Measurements from ENCODE around the gene PCBP3.

PCBP3 gene

DNA sequence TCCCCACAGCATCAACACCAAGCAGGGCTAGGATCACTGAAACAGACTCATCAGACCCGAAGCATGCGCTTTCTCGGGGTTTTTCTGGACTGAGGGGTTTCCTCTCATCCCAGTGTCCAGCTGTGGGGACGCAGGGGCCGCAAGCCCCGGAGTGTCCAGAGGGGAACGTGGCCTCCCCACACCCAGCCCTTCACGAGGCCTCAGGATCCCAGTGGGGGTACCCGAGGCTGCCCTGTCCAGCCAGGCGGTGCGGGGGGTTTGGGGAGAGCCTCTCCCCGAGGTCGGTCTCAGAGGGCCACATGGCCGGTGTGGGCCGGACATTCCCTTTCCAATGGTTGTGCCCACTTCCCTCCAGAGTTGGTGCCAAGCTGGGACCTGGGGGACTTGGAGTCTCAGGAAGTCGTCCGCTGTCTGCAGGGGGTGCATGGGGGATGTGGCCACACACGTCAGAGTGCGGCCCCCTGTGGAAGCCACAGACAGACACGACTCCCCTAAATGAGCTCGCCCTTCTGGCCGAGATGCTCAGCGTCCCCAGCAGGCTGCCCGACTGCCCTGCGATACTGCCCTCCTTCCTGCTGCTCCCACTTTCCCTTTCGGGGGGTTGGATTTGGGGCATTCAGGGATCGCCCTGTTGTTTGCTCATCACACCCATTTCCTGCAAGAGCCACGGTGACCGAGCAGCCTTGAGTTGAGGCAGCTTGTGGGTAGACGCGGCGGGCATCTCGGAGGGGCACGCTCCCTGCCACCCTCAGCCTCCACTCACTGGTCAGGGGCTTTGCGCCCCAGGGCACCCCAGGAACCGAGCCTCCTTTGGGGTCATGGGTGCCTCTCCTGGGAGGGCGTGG lies 342.2 kb downstream of the PCBP3 start:
- DNase-seq (ENCODE audit: low spot score) = no peak
- no peak for TF ChIP-seq CTCF (IDR thresholded peaks at IDR 0.05)
- H3K4me3 ChIP-seq = peak overlapping the region; percentile 18
- H3K27ac ChIP-seq = peak overlapping the region; percentile 52 to 85

GRCh38 chr21:45986316-45987051 lies 343.0 kb downstream of the PCBP3 start:
- no peak for TF ChIP-seq CTCF (IDR thresholded peaks at IDR 0.05)
- DNase-seq (ENCODE audit: low spot score) = no peak
- Histone ChIP-seq H3K4me3 (no peak overlapping the region), H3K27ac (peak overlapping the region; percentile 52 to 85)

DNA sequence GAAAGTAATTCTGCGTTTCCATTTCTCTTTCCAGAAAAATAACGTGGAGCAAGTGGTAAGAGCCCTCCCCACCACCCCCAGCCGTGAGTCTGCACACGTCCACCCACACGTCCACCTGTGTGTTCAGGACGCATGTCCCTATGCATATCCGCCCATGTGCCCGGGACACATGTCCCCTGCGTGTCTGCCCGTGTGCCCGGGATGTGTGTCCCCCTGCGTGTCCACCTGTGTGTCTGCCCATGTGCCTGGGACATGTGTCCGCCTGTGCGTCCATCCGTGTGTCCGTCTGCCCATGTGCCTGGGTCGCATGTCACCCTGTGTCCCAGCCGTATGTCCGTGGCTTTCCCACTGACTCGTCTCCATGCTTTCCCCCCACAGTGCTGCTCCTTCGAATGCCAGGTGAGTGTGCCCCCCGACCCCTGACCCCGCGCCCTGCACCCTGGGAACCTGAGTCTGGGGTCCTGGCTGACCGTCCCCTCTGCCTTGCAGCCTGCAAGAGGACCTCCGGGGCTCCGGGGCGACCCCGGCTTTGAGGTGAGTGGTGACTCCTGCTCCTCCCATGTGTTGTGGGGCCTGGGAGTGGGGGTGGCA lies 343.7 kb downstream of the PCBP3 start:
- peak overlapping the region in 1 of 2 donors; percentile 52 for H3K27ac ChIP-seq
- no peak for TF ChIP-seq CTCF (IDR thresholded peaks at IDR 0.05)
- no peak overlapping the region for H3K4me3 ChIP-seq
- no peak for DNase-seq (ENCODE audit: low spot score)

DNA sequence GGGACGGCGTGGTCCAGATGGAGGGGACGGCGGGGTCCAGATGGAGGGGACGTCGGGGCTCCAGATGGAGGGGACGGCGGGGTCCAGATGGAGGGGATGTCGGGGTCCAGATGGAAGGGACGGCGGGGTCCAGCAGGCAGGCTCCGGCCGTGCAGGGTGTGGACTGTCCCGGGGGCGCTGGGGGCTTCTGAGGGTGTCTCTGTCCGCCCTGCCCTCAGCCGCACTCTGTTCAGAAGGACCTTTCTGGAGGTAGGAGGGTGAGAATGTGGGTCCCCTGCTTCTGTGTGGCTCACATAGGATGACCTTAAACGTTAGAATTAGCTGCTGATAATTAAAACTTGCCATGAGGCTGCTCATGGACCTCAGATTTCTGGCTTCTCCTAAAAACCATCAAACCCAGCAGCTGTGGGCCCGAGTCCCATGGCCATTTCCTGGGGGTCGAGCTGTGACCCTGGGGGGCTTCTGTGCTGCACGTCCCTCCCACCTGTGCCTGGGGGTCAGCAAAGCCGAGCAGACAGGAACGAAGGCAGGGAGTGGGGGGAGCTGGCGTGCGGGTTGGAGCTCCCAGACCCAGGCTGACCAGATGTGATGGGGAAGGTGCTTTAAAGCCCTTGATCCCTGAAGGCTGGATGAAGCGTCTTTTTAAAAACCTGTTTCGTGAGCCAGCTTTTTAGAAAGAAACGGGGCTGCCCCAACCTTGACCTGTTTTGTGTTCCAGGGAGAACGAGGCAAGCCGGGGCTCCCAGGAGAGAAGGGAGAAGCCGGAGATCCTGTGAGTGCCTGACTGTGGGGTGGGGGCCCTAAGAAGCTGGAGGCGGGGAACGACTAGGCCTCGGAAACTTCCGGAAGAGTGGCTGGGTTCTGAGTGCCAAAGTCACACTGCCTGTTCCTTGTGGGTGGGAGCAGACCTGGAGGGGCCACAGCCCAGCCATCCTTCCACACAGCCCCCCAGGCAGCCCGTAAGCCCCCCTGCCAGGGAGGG lies 345.1 kb downstream of the PCBP3 start:
- Histone ChIP-seq H3K27ac (peak overlapping the region; percentile 23 to 65), H3K4me3 (no peak overlapping the region)
- peak; percentile 66 for DNase-seq (ENCODE audit: low spot score)
- no peak for TF ChIP-seq CTCF (IDR thresholded peaks at IDR 0.05)

DNA sequence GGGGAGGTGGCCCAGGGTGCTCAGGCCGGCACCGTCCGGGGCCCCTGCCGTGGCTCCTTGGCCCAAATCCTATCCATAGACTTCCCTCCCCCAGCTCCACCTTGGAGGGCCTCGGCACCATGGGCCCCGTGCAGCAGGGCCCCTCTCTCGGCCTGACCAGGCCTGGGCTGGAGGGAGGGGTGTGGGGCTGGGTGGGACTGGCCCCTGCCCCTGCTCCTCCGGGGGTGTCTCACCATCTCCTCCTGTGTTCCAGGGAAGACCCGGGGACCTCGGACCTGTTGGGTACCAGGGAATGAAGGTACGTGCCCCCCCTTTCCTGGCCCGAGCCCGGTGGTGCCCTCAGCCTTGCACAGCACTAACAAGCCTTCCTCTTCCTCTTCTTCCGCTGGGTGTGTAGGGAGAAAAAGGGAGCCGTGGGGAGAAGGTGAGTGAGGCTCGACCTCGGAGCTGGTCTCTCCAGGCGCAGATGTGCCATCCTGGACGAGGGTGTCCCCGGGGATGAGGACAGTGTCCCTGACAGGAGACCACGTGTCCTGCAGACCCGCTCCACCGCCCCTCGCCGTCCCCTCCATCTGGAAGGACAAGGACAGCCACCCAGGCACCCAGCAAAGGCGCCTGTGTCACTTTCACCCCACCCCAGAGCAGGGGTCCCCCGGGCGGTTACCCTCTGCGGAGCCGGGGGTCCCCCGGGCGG lies 346.0 kb downstream of the PCBP3 start:
- Histone ChIP-seq H3K27ac (peak overlapping the region; percentile 23 to 65), H3K4me3 (no peak overlapping the region)
- DNase-seq (ENCODE audit: low spot score) = peak; percentile 70
- TF ChIP-seq CTCF (IDR thresholded peaks at IDR 0.05) = no peak
